ENCODE results near the gene BCL6B. TPM values are rescaled to one million over a fixed set of nuclear protein-coding genes. Genes with fewer than 3 reads are reported as not detected.

Gene BCL6B
- total RNA-seq, 2 donors from 2014 or later: 1.4 to 2.0 TPM

DNA sequence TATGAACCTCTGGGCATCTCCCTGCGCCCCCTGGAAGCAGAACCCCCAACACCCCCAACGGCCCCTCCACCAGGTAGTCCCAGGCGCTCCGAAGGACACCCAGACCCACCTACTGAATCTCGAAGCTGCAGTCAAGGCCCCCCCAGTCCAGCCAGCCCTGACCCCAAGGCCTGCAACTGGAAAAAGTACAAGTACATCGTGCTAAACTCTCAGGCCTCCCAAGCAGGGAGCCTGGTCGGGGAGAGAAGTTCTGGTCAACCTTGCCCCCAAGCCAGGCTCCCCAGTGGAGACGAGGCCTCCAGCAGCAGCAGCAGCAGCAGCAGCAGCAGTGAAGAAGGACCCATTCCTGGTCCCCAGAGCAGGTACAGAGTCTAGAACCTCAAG, 1.5 kb downstream of the BCL6B start:
- no peaks in the 10 kb centered on the region for H3K27me3 Mint-ChIP-seq (ENCODE audit: low read depth)
- H3K9me3 Mint-ChIP-seq: peaks cover 0 to 4% of the 10 kb centered on the region in 2 donors
- H3K4me1 Mint-ChIP-seq (ENCODE audit: low read depth): peaks cover 42% of the 10 kb centered on the region
- no peak for ATAC-seq (replicated peaks in 1 of 2)
- no peak for DNase-seq
- no peak overlapping the region for H3K4me3 Mint-ChIP-seq
- no peaks in the 10 kb centered on the region for H3K36me3 Mint-ChIP-seq (ENCODE audit: insufficient read depth in 2 of 2)
- no peak overlapping the region for H3K27ac Mint-ChIP-seq

DNA sequence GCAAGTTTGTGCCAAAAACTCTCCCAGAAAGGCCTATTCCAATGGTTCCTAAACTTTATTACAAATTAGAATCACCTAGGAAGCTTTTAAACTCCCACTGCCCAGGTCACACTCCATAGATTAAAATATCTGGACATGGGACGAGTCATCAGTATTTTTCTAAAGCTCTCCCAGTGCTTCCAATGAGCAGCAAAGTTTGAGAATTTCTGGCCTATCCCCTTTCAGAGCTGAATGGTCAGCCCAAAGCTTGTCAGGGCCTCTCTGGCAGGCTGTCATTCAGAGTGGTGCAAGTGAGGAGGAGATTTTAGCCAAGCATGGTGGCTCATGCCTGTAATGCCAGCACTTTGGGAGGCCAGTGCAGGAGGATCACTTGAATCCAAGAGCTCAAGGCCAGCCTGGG, 2.4 kb downstream of the BCL6B start:
- H3K27me3 Mint-ChIP-seq (ENCODE audit: low read depth): no peaks in the 10 kb centered on the region
- H3K27ac Mint-ChIP-seq: no peak overlapping the region
- DNase-seq (no peak), ATAC-seq (replicated peaks in 1 of 2) (no peak)
- no peaks in the 10 kb centered on the region for H3K36me3 Mint-ChIP-seq (ENCODE audit: insufficient read depth in 2 of 2)
- no peak overlapping the region for H3K4me3 Mint-ChIP-seq
- H3K9me3 Mint-ChIP-seq: peaks cover 3 to 4% of the 10 kb centered on the region in 2 donors
- H3K4me1 Mint-ChIP-seq (ENCODE audit: low read depth): peaks cover 48% of the 10 kb centered on the region

DNA sequence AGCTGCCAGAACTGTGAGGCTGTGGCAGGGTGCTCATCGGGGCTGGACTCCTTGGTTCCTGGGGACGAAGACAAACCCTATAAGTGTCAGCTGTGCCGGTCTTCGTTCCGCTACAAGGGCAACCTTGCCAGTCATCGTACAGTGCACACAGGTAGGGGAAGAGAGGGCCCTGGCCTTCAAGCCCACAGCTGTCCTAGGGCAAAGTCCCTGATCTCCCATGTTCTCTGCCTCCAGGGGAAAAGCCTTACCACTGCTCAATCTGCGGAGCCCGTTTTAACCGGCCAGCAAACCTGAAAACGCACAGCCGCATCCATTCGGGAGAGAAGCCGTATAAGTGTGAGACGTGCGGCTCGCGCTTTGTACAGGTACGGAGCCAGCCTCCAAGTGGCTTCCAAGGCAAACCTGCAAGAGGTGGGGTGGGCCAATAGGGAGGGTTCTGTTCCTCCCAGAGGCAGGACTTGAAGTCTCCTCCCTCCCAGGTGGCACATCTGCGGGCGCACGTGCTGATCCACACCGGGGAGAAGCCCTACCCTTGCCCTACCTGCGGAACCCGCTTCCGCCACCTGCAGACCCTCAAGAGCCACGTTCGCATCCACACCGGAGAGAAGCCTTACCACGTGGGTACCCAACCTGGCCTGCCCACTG, 3.7 kb downstream of the BCL6B start:
- no peak for ATAC-seq (replicated peaks in 1 of 2)
- Mint-ChIP-seq H3K27ac (no peak overlapping the region), H3K4me1 (ENCODE audit: low read depth) (peaks cover 54% of the 10 kb centered on the region), H3K9me3 (peaks cover 3 to 4% of the 10 kb centered on the region in 2 donors), H3K4me3 (no peak overlapping the region), H3K36me3 (ENCODE audit: insufficient read depth in 2 of 2) (no peaks in the 10 kb centered on the region), H3K27me3 (ENCODE audit: low read depth) (no peaks in the 10 kb centered on the region)
- DNase-seq: no peak

DNA sequence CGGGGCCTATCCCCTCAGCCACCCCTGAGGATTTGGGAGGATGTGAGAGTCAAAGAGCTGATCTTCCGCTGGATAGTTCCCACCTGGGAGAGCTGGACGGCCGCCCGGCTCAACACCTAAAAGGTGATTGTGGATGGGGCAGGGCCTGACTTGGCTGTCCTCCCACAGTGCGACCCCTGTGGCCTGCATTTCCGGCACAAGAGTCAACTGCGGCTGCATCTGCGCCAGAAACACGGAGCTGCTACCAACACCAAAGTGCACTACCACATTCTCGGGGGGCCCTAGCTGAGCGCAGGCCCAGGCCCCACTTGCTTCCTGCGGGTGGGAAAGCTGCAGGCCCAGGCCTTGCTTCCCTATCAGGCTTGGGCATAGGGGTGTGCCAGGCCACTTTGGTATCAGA, 4.5 kb downstream of the BCL6B start:
- DNase-seq (no peak), ATAC-seq (replicated peaks in 1 of 2) (no peak)
- Mint-ChIP-seq H3K4me1 (ENCODE audit: low read depth) (peaks cover 54% of the 10 kb centered on the region), H3K36me3 (ENCODE audit: insufficient read depth in 2 of 2) (no peaks in the 10 kb centered on the region), H3K9me3 (peaks cover 3 to 4% of the 10 kb centered on the region in 2 donors), H3K27ac (no peak overlapping the region), H3K4me3 (no peak overlapping the region), H3K27me3 (ENCODE audit: low read depth) (no peaks in the 10 kb centered on the region)

DNA sequence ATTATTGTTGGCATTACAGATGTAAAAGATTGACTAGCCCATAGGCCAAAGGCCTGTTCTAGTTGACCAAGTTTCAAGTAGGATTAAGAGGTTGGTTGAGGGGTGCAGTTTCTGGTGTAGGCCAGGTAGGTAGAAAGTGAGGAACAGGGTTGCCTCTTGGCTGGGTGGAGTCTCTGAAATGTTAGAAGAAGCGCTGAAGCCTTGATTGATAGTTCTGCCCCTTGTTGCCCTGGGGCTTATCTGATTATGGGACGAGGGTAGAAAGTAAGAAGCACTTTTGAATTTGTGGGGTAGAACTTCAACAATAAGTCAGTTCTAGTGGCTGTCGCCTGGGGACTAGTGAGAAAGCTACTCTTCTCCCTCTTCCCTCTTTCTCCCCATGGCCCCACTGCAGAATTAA, 6.2 kb downstream of the BCL6B start:
- Mint-ChIP-seq H3K9me3 (peaks cover 3 to 4% of the 10 kb centered on the region in 2 donors), H3K36me3 (ENCODE audit: insufficient read depth in 2 of 2) (peaks cover 0 to 3% of the 10 kb centered on the region in 2 donors), H3K4me1 (ENCODE audit: low read depth) (peaks cover 52% of the 10 kb centered on the region), H3K27ac (no peak overlapping the region), H3K4me3 (peak overlapping the region in 1 of 2 donors; percentile 4), H3K27me3 (ENCODE audit: low read depth) (no peaks in the 10 kb centered on the region)
- no peak for ATAC-seq (replicated peaks in 1 of 2)
- no peak for DNase-seq

DNA sequence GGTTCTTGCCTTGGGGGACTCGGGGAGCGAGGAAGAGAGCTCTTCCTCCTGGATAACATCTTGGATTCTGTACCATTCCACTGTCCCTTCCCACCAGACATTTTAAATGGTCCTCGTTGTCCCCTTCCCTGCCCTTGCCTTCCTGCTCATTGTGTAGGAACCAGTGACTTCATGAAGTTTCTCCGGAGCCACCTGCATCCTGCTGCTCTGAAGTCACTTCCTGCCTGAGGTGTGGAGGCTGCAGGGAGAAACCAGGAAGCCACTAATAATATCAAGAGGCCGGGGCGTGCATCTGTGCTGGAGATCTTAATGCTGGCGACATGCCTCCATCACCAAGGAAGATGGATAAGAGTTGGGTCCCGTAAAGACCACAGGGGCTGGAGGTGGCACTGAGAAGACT, 6.8 kb downstream of the BCL6B start:
- Mint-ChIP-seq H3K36me3 (ENCODE audit: insufficient read depth in 2 of 2) (peaks cover 0 to 3% of the 10 kb centered on the region in 2 donors), H3K27me3 (ENCODE audit: low read depth) (no peaks in the 10 kb centered on the region), H3K4me3 (peak overlapping the region; percentile 71 to 72), H3K9me3 (peaks cover 3 to 4% of the 10 kb centered on the region in 2 donors), H3K27ac (peak overlapping the region; percentile 42), H3K4me1 (ENCODE audit: low read depth) (peaks cover 51% of the 10 kb centered on the region)
- peak; percentile 54 to 70 for ATAC-seq (replicated peaks in 1 of 2)
- peak; percentile 33 to 55 for DNase-seq

DNA sequence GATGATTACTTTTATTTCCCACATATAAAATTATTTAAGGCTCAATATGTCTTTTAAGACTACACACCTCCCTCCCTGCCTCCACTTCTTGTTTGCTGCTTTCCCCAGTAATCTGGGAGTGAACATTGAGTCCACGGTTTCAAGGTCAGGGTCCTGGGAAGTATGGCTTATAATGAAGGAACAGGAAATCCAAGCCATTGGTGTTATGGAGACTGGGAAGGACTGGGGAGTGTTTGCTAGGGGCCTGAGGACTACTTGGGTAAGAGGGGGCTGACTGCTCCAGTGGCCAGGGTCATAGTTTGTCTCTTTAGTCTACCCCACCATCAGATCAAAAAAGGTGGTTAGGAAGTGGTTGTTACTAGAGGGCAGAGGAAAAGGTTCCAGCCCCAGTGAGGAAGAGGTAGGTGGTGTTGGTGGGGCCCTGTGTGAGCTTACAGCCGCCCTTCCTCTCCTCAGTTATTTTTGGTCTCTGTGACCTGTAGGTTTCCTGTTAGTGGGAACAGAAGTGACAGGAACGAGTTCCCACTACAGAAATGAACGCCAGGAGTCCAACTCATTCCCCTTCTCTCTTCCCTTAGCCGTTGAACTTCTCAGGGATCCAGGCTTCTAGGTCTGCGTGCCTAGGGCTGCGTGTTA, 12.2 kb downstream of the BCL6B start:
- no peaks in the 10 kb centered on the region for H3K27me3 Mint-ChIP-seq (ENCODE audit: low read depth)
- no peaks in the 10 kb centered on the region for H3K9me3 Mint-ChIP-seq
- peaks cover 1 to 3% of the 10 kb centered on the region in 2 donors for H3K36me3 Mint-ChIP-seq (ENCODE audit: insufficient read depth in 2 of 2)
- H3K4me3 Mint-ChIP-seq: peak overlapping the region; percentile 94 to 97
- H3K27ac Mint-ChIP-seq: peak overlapping the region; percentile 97
- H3K4me1 Mint-ChIP-seq (ENCODE audit: low read depth): peaks cover 70% of the 10 kb centered on the region
- peak; percentile 61 to 64 for DNase-seq
- peak; percentile 50 to 56 for ATAC-seq (replicated peaks in 1 of 2)

DNA sequence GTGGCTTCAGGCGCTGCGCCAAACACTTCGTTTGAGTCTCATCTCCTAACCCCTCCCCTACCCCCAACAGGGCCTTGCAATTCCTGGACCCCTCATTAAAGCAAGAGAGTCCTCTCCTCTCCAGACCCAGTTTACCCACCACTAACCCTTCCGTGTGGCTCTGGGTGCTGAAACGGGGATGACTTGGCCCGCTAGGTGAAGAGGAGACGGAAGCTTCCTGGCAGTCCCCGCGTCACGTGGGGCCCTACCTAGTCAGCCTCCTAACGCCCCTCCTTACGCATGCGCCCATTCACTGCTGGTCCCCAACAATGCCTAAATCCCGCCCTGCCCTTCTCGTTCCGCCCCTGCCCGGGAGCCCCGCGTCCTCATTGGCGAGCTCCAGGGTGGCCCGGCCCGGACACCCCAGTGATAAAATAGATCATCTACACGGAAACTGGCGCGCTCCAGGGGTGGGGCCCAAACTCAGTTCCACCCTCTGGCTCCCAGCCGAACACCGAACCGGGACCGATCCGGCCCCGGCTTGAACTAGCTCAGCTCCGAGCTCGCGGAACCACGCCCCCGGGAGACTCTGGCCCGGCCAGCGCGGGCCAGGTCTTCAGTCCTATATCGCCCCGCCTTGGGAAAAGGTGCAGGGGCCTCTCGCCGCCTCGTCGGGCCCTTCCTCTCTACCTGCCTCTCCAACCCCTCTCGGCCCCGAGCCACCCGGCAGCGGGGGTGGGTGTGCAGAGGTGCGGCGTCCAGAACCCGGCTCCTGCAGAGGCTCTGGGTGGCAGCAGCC, 12.9 kb downstream of the BCL6B start, which contains the start of gene SLC16A13:
SLC16A13 (plus strand) TSS at position 425 of the 778 bp plus-strand sequence. CDS start 368 bp downstream, outside the sequence.
- no peaks in the 10 kb centered on the region for H3K9me3 Mint-ChIP-seq
- DNase-seq (peak; percentile 98 to 99), ATAC-seq (replicated peaks in 1 of 2) (peak; percentile 94 to 96)
- H3K27me3 Mint-ChIP-seq (ENCODE audit: low read depth): no peaks in the 10 kb centered on the region
- peaks cover 1 to 3% of the 10 kb centered on the region in 2 donors for H3K36me3 Mint-ChIP-seq (ENCODE audit: insufficient read depth in 2 of 2)
- peak within 1 kb of the TSS; percentile 94 to 97 for H3K4me3 Mint-ChIP-seq
- peak within 1 kb of the TSS; percentile 97 for H3K27ac Mint-ChIP-seq
- H3K4me1 Mint-ChIP-seq (ENCODE audit: low read depth): peaks cover 63% of the 10 kb centered on the region

DNA sequence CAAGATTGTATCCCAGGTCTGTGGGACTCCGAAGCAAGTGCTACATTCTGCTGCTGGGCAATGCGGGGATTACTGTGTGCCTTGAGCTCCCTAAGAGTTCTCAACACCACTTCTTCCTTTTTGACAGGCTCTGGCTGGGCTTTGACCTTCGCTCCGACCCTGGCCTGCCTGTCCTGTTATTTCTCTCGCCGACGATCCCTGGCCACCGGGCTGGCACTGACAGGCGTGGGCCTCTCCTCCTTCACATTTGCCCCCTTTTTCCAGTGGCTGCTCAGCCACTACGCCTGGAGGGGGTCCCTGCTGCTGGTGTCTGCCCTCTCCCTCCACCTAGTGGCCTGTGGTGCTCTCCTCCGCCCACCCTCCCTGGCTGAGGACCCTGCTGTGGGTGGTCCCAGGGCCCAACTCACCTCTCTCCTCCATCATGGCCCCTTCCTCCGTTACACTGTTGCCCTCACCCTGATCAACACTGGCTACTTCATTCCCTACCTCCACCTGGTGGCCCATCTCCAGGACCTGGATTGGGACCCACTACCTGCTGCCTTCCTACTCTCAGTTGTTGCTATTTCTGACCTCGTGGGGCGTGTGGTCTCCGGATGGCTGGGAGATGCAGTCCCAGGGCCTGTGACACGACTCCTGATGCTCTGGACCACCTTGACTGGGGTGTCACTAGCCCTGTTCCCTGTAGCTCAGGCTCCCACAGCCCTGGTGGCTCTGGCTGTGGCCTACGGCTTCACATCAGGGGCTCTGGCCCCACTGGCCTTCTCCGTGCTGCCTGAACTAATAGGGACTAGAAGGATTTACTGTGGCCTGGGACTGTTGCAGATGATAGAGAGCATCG, 15.4 kb downstream of the BCL6B start:
- no peak for DNase-seq
- H3K36me3 Mint-ChIP-seq (ENCODE audit: insufficient read depth in 2 of 2): peaks cover 0 to 1% of the 10 kb centered on the region in 2 donors
- peaks cover 42% of the 10 kb centered on the region for H3K4me1 Mint-ChIP-seq (ENCODE audit: low read depth)
- no peak overlapping the region for H3K27ac Mint-ChIP-seq
- no peak for ATAC-seq (replicated peaks in 1 of 2)
- H3K27me3 Mint-ChIP-seq (ENCODE audit: low read depth): no peaks in the 10 kb centered on the region
- H3K9me3 Mint-ChIP-seq: no peaks in the 10 kb centered on the region
- H3K4me3 Mint-ChIP-seq: peak overlapping the region; percentile 52 to 55

DNA sequence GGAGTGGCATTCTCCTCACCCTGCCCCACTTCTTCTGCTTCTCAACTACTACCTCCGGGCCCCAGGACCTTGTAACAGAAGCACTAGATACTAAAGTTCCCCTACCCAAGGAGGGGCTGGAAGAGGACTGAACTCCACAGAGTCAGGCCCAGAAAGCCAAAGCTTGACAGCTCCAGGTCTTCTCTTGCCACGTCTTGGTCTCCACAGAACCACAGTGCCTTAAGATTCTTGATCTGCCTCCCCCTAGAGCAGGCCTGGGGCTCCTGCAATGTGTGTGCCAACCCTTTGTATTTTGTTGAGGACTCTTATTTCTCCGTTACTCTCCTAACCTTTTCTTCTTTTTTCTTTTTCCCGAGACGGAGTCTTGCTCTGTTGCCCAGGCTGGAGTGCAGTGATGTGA, 17.0 kb downstream of the BCL6B start:
- Mint-ChIP-seq H3K4me1 (ENCODE audit: low read depth) (peaks cover 32% of the 10 kb centered on the region), H3K27ac (no peak overlapping the region), H3K4me3 (no peak overlapping the region), H3K27me3 (ENCODE audit: low read depth) (no peaks in the 10 kb centered on the region), H3K9me3 (no peaks in the 10 kb centered on the region), H3K36me3 (ENCODE audit: insufficient read depth in 2 of 2) (peaks cover 0 to 1% of the 10 kb centered on the region in 2 donors)
- ATAC-seq (replicated peaks in 1 of 2): no peak
- DNase-seq: no peak

DNA sequence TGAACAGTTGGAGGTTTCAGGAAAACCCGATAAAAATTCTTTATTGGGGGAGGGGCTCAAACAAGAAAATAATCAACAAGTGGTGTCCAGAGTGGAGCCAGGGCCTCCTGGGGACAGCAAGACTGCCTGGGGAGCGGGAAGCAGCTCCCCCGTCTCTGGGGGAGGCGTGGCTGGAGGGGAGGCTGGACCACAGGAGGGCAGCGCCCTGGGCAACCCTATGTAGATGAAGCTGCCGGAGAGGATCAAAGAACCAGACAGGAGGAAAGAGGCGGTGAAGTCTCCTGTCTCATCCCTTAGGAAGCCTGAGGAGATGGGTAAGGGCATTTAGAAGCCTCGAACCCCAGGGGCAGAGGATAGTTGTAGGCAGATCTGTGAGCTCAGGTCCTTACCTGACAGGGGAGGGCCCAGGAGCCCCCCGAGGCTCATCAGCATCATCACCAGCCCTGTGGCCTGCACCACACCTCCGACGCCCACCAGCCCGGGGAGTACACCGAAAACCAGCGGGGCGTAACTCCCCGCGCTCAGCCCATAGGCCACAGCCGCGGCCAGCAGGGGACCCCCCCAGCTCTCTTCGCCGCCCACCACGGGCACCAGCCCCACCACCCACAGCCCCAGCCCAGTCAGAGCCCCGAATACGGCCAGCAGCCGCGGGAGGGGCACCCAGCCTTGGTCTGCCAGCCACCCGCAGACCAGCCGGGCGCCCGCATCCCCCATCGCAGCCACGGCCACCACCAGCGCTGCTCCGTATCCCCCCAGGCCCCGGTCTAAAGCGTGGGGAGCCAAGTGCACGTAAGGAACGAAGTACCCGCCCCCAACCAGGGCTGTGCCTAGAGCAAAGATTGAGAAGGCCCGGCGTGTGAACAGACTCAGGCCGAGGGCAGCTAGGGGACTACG, 19.0 kb downstream of the BCL6B start:
- no peaks in the 10 kb centered on the region for H3K9me3 Mint-ChIP-seq
- peaks cover 33% of the 10 kb centered on the region for H3K4me1 Mint-ChIP-seq (ENCODE audit: low read depth)
- ATAC-seq (replicated peaks in 1 of 2) (peak; percentile 12 to 15), DNase-seq (peak in 1 of 2 donors; percentile 41)
- no peaks in the 10 kb centered on the region for H3K36me3 Mint-ChIP-seq (ENCODE audit: insufficient read depth in 2 of 2)
- H3K27me3 Mint-ChIP-seq (ENCODE audit: low read depth): no peaks in the 10 kb centered on the region
- H3K4me3 Mint-ChIP-seq: peak overlapping the region; percentile 80 to 85
- no peak overlapping the region for H3K27ac Mint-ChIP-seq

Data from activated T-cell treated with anti-CD3 and anti-CD28 coated beads, Interleukin-2, amount 50 U/mL, for 72 hours (primary cell).